ENCODE data around the gene RACK1.
"Not testable (repeated sequence)": the region's sequence is repeated elsewhere in the genome, so short reads cannot be mapped to it uniquely, and the experiment has no call there.

RACK1 gene

GRCh38 chr5:181243564-181244343 is at the start of gene RACK1:
Gene RACK1 (minus strand): TSS chr5:181243906. CDS start chr5:181243800, 106 bp downstream.
- DNase-seq: peak; percentile 91

- DNase-seq: not testable (repeated sequence)
Measured at GRCh38 chr5:181287331-181287730, 43.6 kb upstream of the RACK1 start.

GRCh38 chr5:181285962-181286705 is 42.4 kb upstream of the RACK1 start:
- not testable (repeated sequence) for DNase-seq

GRCh38 chr5:181283841-181284755 is 40.4 kb upstream of the RACK1 start:
- DNase-seq: not testable (repeated sequence)

- no peak for DNase-seq
Measured at GRCh38 chr5:181283347-181283746, 39.6 kb upstream of the RACK1 start.

- DNase-seq: no peak
Measured at GRCh38 chr5:181282874-181283273, 39.2 kb upstream of the RACK1 start.

GRCh38 chr5:181282415-181282814 is 38.7 kb upstream of the RACK1 start:
- DNase-seq: not testable (repeated sequence)

GRCh38 chr5:181281984-181282316 is 38.2 kb upstream of the RACK1 start:
- DNase-seq: no peak

- no peak for DNase-seq
Measured at GRCh38 chr5:181281077-181281983, 37.6 kb upstream of the RACK1 start.

- no peak for DNase-seq
Measured at GRCh38 chr5:181280251-181280762, 36.6 kb upstream of the RACK1 start.

- DNase-seq: not testable (repeated sequence)
Measured at GRCh38 chr5:181273433-181273744, 29.7 kb upstream of the RACK1 start.

- DNase-seq: no peak
Measured at GRCh38 chr5:181271081-181271480, 27.4 kb upstream of the RACK1 start.

GRCh38 chr5:181267907-181268306 is 24.2 kb upstream of the RACK1 start:
- not testable (repeated sequence) for DNase-seq

GRCh38 chr5:181267291-181267904 is 23.7 kb upstream of the RACK1 start:
- DNase-seq: not testable (repeated sequence)

GRCh38 chr5:181265092-181265671 is 21.5 kb upstream of the RACK1 start:
- DNase-seq: no peak

- no peak for DNase-seq
Measured at GRCh38 chr5:181263633-181264032, 19.9 kb upstream of the RACK1 start.

GRCh38 chr5:181261320-181262049 is 17.8 kb upstream of the RACK1 start:
- peak; percentile 77 for DNase-seq

GRCh38 chr5:181260720-181261319 is 17.1 kb upstream of the RACK1 start, which contains the start of gene TRIM52:
Gene TRIM52 (minus strand): TSS chr5:181261143. CDS start chr5:181260813, 330 bp downstream.
- DNase-seq: peak; percentile 91

- no peak for DNase-seq
Measured at GRCh38 chr5:181259974-181260719, 16.4 kb upstream of the RACK1 start.

Data from activated naive CD4-positive, alpha-beta T cell treated with Interleukin-2 at 50 U/mL for 16 hours (primary cell).